ENCODE results near the gene GREB1.

GRCh38 chr2:11679016-11679415 is 145.2 kb downstream of the GREB1 start:
- TF ChIP-seq, protein P1, sequence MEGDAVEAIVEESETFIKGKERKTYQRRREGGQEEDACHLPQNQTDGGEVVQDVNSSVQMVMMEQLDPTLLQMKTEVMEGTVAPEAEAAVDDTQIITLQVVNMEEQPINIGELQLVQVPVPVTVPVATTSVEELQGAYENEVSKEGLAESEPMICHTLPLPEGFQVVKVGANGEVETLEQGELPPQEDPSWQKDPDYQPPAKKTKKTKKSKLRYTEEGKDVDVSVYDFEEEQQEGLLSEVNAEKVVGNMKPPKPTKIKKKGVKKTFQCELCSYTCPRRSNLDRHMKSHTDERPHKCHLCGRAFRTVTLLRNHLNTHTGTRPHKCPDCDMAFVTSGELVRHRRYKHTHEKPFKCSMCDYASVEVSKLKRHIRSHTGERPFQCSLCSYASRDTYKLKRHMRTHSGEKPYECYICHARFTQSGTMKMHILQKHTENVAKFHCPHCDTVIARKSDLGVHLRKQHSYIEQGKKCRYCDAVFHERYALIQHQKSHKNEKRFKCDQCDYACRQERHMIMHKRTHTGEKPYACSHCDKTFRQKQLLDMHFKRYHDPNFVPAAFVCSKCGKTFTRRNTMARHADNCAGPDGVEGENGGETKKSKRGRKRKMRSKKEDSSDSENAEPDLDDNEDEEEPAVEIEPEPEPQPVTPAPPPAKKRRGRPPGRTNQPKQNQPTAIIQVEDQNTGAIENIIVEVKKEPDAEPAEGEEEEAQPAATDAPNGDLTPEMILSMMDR (IDR thresholded peaks at IDR 0.05) = no peak
- no peak for TF ChIP-seq POLR2A (IDR thresholded peaks at IDR 0.05)
- TF ChIP-seq POLR2AphosphoS5 (IDR thresholded peaks at IDR 0.05) = no peak
- TF ChIP-seq EP300 (IDR thresholded peaks at IDR 0.05) = no peak

Measured in upper lobe of left lung (tissue), 4 donors.